Activated naive CD4-positive, alpha-beta T cell treated with anti-CD3 and anti-CD28 coated beads for 36 hours (primary cell): Measurements from ENCODE around the gene PEPD. TPM values are rescaled to one million over a fixed set of nuclear protein-coding genes. Genes with fewer than 3 reads are reported as not detected.

ENCODE experiments used
- CTCF ChIA-PET: fragments of 350-600 bp; sonication (Branson Sonifier 250); formaldehyde crosslinking; loops from one replicate; lab custom pipeline; 2021; ENCODE audit warnings: antibody characterized with exemption; lab: Charles Lee
- DNase-seq: peaks from one replicate; pipeline ENCODE4 v3.0.0-alpha.2; 2020
- H3K27ac Mint-ChIP-seq: one replicate; pipeline ENCODE4 v1.8.0; 2021; ENCODE audit warnings: mild to moderate bottlenecking, mixed read lengths
- H3K27me3 Mint-ChIP-seq: one replicate; pipeline ENCODE4 v1.8.0; 2021; ENCODE audit warnings: low read depth, mixed read lengths
- H3K36me3 Mint-ChIP-seq: one replicate; pipeline ENCODE4 v1.8.0; 2021; ENCODE audit warnings: low read depth, mixed read lengths
- H3K4me1 Mint-ChIP-seq: one replicate; pipeline ENCODE4 v1.8.0; 2021; ENCODE audit warnings: low read depth, mixed read lengths
- H3K4me3 Mint-ChIP-seq: one replicate; pipeline ENCODE4 v1.8.0; 2021; ENCODE audit warnings: mild to moderate bottlenecking, moderate library complexity, mixed read lengths
- H3K9me3 Mint-ChIP-seq: one replicate; pipeline ENCODE4 v1.8.0; 2021; ENCODE audit warnings: mixed read lengths
- intact Hi-C: fragments of 100-400 bp; cut with micrococcal nuclease; formaldehyde crosslinking; loops from one replicate; pipeline ENCODE4 v1.15.1; 2023
- total RNA-seq, 2 experiments: library from RNA; stranded (reverse); gene quantifications; one replicate each; pipeline ENCODE4 v1.2.3, GENCODE V29; 2021

Gene PEPD
- total RNA-seq, 2 experiments from 2014 or later, result 31.9 to 35.8 TPM

- intact Hi-C loops, result no loop called here
- Mint-ChIP-seq H3K27me3 (no peaks in the 10 kb centered on the region), H3K9me3 (no peaks in the 10 kb centered on the region), H3K4me3 (no peak overlapping the region), H3K4me1 (peaks cover 21% of the 10 kb centered on the region), H3K27ac (no peak overlapping the region), H3K36me3 (no peaks in the 10 kb centered on the region)
- CTCF ChIA-PET, result no interaction called here
- DNase-seq, result no peak
These were observed 3.0 kb downstream of the PEPD start for GRCh38 chr19:33518541-33518940.

GRCh38 chr19:33517922-33518321 lies 3.7 kb downstream of the PEPD start:
- no peaks in the 10 kb centered on the region for H3K36me3 Mint-ChIP-seq
- no peaks in the 10 kb centered on the region for H3K27me3 Mint-ChIP-seq
- no peak overlapping the region for H3K4me3 Mint-ChIP-seq
- no peak overlapping the region for H3K27ac Mint-ChIP-seq
- no peaks in the 10 kb centered on the region for H3K9me3 Mint-ChIP-seq
- CTCF ChIA-PET, result no interaction called here
- intact Hi-C loops, result no loop called here
- DNase-seq, result no peak
- peaks cover 21% of the 10 kb centered on the region for H3K4me1 Mint-ChIP-seq

- CTCF ChIA-PET, result interaction anchor here (1.0 kb wide), 1 partner anchor 86 kb away, joined by 3 read pairs; no protein-coding TSS in a partner anchor
- Mint-ChIP-seq H3K36me3 (peaks cover 2% of the 10 kb centered on the region), H3K4me1 (peaks cover 12% of the 10 kb centered on the region), H3K4me3 (no peak overlapping the region), H3K27ac (no peak overlapping the region), H3K27me3 (no peaks in the 10 kb centered on the region), H3K9me3 (no peaks in the 10 kb centered on the region)
- DNase-seq, result no peak
- intact Hi-C loops, result no loop called here
These were observed 5.7 kb downstream of the PEPD start for GRCh38 chr19:33515921-33516320.

GRCh38 chr19:33514885-33515551 lies 6.6 kb downstream of the PEPD start:
- Mint-ChIP-seq H3K4me1 (peaks cover 4% of the 10 kb centered on the region), H3K36me3 (peaks cover 2% of the 10 kb centered on the region), H3K9me3 (no peaks in the 10 kb centered on the region), H3K27me3 (no peaks in the 10 kb centered on the region), H3K4me3 (no peak overlapping the region), H3K27ac (no peak overlapping the region)
- CTCF ChIA-PET, result no interaction called here
- intact Hi-C loops, result no loop called here
- no peak for DNase-seq

- Mint-ChIP-seq H3K36me3 (peaks cover 2% of the 10 kb centered on the region), H3K4me3 (no peak overlapping the region), H3K27me3 (no peaks in the 10 kb centered on the region), H3K9me3 (no peaks in the 10 kb centered on the region), H3K4me1 (peaks cover 4% of the 10 kb centered on the region), H3K27ac (no peak overlapping the region)
- CTCF ChIA-PET, result interaction anchor here (0.5 kb wide), 1 partner anchor 40 kb away, joined by 3 read pairs; no protein-coding TSS in a partner anchor
- no peak for DNase-seq
- intact Hi-C loops, result no loop called here
These were observed 8.2 kb downstream of the PEPD start for GRCh38 chr19:33513424-33513823.

- CTCF ChIA-PET, result no interaction called here
- no peak for DNase-seq
- Mint-ChIP-seq H3K4me3 (no peak overlapping the region), H3K27me3 (no peaks in the 10 kb centered on the region), H3K36me3 (peaks cover 2% of the 10 kb centered on the region), H3K27ac (no peak overlapping the region), H3K4me1 (peaks cover 4% of the 10 kb centered on the region), H3K9me3 (no peaks in the 10 kb centered on the region)
- intact Hi-C loops, result no loop called here
These were observed 8.9 kb downstream of the PEPD start for GRCh38 chr19:33512580-33513137.

- CTCF ChIA-PET, result interaction anchor here (0.9 kb wide), 1 partner anchor 96 kb away, joined by 3 read pairs; no protein-coding TSS in a partner anchor
- H3K4me3 Mint-ChIP-seq, result no peak overlapping the region
- H3K4me1 Mint-ChIP-seq, result peaks cover 4% of the 10 kb centered on the region
- no peak for DNase-seq
- no peaks in the 10 kb centered on the region for H3K27me3 Mint-ChIP-seq
- intact Hi-C loops, result no loop called here
- no peak overlapping the region for H3K27ac Mint-ChIP-seq
- no peaks in the 10 kb centered on the region for H3K9me3 Mint-ChIP-seq
- peaks cover 2% of the 10 kb centered on the region for H3K36me3 Mint-ChIP-seq
These were observed 9.6 kb downstream of the PEPD start for GRCh38 chr19:33512021-33512420.

GRCh38 chr19:33511346-33511745 lies 10.2 kb downstream of the PEPD start:
- CTCF ChIA-PET, result interaction anchor here (0.9 kb wide), 1 partner anchor 95 kb away, joined by 3 read pairs; no protein-coding TSS in a partner anchor
- H3K4me1 Mint-ChIP-seq, result peaks cover 2% of the 10 kb centered on the region
- H3K27me3 Mint-ChIP-seq, result no peaks in the 10 kb centered on the region
- no peak overlapping the region for H3K27ac Mint-ChIP-seq
- H3K9me3 Mint-ChIP-seq, result no peaks in the 10 kb centered on the region
- intact Hi-C loops, result no loop called here
- no peak overlapping the region for H3K4me3 Mint-ChIP-seq
- DNase-seq, result no peak
- peaks cover 2% of the 10 kb centered on the region for H3K36me3 Mint-ChIP-seq

- no peaks in the 10 kb centered on the region for H3K27me3 Mint-ChIP-seq
- no peak overlapping the region for H3K4me3 Mint-ChIP-seq
- H3K36me3 Mint-ChIP-seq, result peaks cover 3% of the 10 kb centered on the region
- peaks cover under 1% of the 10 kb centered on the region for H3K4me1 Mint-ChIP-seq
- no peak overlapping the region for H3K27ac Mint-ChIP-seq
- DNase-seq, result no peak
- intact Hi-C loops, result no loop called here
- CTCF ChIA-PET, result no interaction called here
- H3K9me3 Mint-ChIP-seq, result no peaks in the 10 kb centered on the region
These were observed 11.0 kb downstream of the PEPD start for GRCh38 chr19:33510462-33511194.

- intact Hi-C loops, result no loop called here
- CTCF ChIA-PET, result no interaction called here
- H3K27me3 Mint-ChIP-seq, result no peaks in the 10 kb centered on the region
These were observed 11.8 kb downstream of the PEPD start for GRCh38 chr19:33509774-33510173.

GRCh38 chr19:33508941-33509614 lies 12.5 kb downstream of the PEPD start:
- Mint-ChIP-seq H3K36me3 (peaks cover 5% of the 10 kb centered on the region), H3K4me1 (no peaks in the 10 kb centered on the region), H3K4me3 (no peak overlapping the region), H3K27me3 (no peaks in the 10 kb centered on the region), H3K27ac (no peak overlapping the region), H3K9me3 (no peaks in the 10 kb centered on the region)
- CTCF ChIA-PET, result no interaction called here
- DNase-seq, result no peak
- intact Hi-C loops, result no loop called here

More at GRCh38 chr19:33509774-33510173, 11.8 kb downstream of the PEPD start:
- Mint-ChIP-seq H3K4me3 (no peak overlapping the region), H3K4me1 (no peaks in the 10 kb centered on the region), H3K27ac (no peak overlapping the region), H3K9me3 (no peaks in the 10 kb centered on the region), H3K36me3 (peaks cover 5% of the 10 kb centered on the region)
- DNase-seq, result no peak

GRCh38 chr19:33508431-33508830 lies 13.2 kb downstream of the PEPD start:
- no peaks in the 10 kb centered on the region for H3K4me1 Mint-ChIP-seq
- DNase-seq, result no peak
- H3K27ac Mint-ChIP-seq, result no peak overlapping the region
- peaks cover 5% of the 10 kb centered on the region for H3K36me3 Mint-ChIP-seq
- no peaks in the 10 kb centered on the region for H3K27me3 Mint-ChIP-seq
- intact Hi-C loops, result no loop called here
- CTCF ChIA-PET, result no interaction called here
- H3K4me3 Mint-ChIP-seq, result no peak overlapping the region
- H3K9me3 Mint-ChIP-seq, result no peaks in the 10 kb centered on the region
